Stimulated activated CD4-positive, alpha-beta T cell treated with anti-CD3 and anti-CD28 coated beads, Interleukin-2, amount 100 ng/mL, for 48 hours (primary cell): ENCODE results near the gene OPRM1.
A peak's percentile ranks its signal among the peaks of the same experiment; 100 is the strongest.
"Not testable (repeated sequence)": the region's sequence is repeated elsewhere in the genome, so short reads cannot be mapped to it uniquely, and the experiment has no call there.

Source experiments
- DNase-seq, 2 donors: peaks; one replicate each; pipeline ENCODE4 v3.0.0-alpha.2; 2020

The OPRM1 gene

GRCh38 chr6:154156135-154156896 lies 117.3 kb downstream of the OPRM1 start:
- peak; percentile 44 to 53 for DNase-seq

GRCh38 chr6:154157082-154157481 lies 118.0 kb downstream of the OPRM1 start:
- DNase-seq, result no peak

- no peak for DNase-seq
Measured at GRCh38 chr6:154157706-154158105, 118.7 kb downstream of the OPRM1 start.

- DNase-seq, result no peak
Measured at GRCh38 chr6:154159126-154159525, 120.1 kb downstream of the OPRM1 start.

- DNase-seq, result no peak
Measured at GRCh38 chr6:154161689-154162088, 122.6 kb downstream of the OPRM1 start.

- no peak for DNase-seq
Measured at GRCh38 chr6:154164397-154164796, 125.4 kb downstream of the OPRM1 start.

GRCh38 chr6:154165478-154165877 lies 126.4 kb downstream of the OPRM1 start:
- no peak for DNase-seq

GRCh38 chr6:154166140-154166539 lies 127.1 kb downstream of the OPRM1 start:
- no peak for DNase-seq

- no peak for DNase-seq
Measured at GRCh38 chr6:154167126-154167525, 128.1 kb downstream of the OPRM1 start.

GRCh38 chr6:154169193-154169847 lies 130.3 kb downstream of the OPRM1 start:
- DNase-seq, result peak in 1 of 2 donors; percentile 33

GRCh38 chr6:154170106-154170505 lies 131.1 kb downstream of the OPRM1 start:
- DNase-seq, result no peak

GRCh38 chr6:154172393-154172792 lies 133.4 kb downstream of the OPRM1 start:
- DNase-seq, result not testable (repeated sequence)

- DNase-seq, result no peak
Measured at GRCh38 chr6:154179434-154179833, 140.4 kb downstream of the OPRM1 start.

- no peak for DNase-seq
Measured at GRCh38 chr6:154187203-154187602, 148.2 kb downstream of the OPRM1 start.

- no peak for DNase-seq
Measured at GRCh38 chr6:154187714-154188113, 148.7 kb downstream of the OPRM1 start.

- no peak for DNase-seq
Measured at GRCh38 chr6:154196333-154196885, 157.4 kb downstream of the OPRM1 start.

- DNase-seq, result no peak
Measured at GRCh38 chr6:154197196-154197860, 158.3 kb downstream of the OPRM1 start.

- DNase-seq, result not testable (repeated sequence)
Measured at GRCh38 chr6:154201688-154202087, 162.6 kb downstream of the OPRM1 start.

- DNase-seq, result no peak
Measured at GRCh38 chr6:154202339-154202738, 163.3 kb downstream of the OPRM1 start.

- no peak for DNase-seq
Measured at GRCh38 chr6:154202958-154203357, 163.9 kb downstream of the OPRM1 start.

GRCh38 chr6:154206141-154206540 lies 167.1 kb downstream of the OPRM1 start:
- no peak for DNase-seq

GRCh38 chr6:154206996-154207395 lies 168.0 kb downstream of the OPRM1 start:
- no peak for DNase-seq

GRCh38 chr6:154209555-154209954 lies 170.5 kb downstream of the OPRM1 start:
- DNase-seq, result no peak

GRCh38 chr6:154210678-154211077 lies 171.6 kb downstream of the OPRM1 start:
- DNase-seq, result no peak
